GM13976 (cell line): ENCODE measurements around the gene PCDH19.

Experiments used
- DNase-seq: peaks from one replicate; pipeline ENCODE4 v3.0.0; 2012; ENCODE audit warnings: low spot score
- in situ Hi-C: fragments of 300-500 bp; cut with MboI; formaldehyde crosslinking; loops from one replicate; pipeline ENCODE4 v1.12.0; 2022; ENCODE audit warnings: low sequenced_read_pairs, mixed read lengths, inconsistent platforms; ENCODE audit not compliant: unreplicated experiment
- TF ChIP-seq, protein P1 (sequence below): IDR thresholded peaks from 2 replicates; pipeline ENCODE4 v1.5.1; 2012; ENCODE audit warnings: borderline replicate concordance, mild to moderate bottlenecking; ENCODE audit not compliant: insufficient read depth; ENCODE audit errors: extremely low read depth, missing control alignments, control extremely low read depth

Gene PCDH19

DNA sequence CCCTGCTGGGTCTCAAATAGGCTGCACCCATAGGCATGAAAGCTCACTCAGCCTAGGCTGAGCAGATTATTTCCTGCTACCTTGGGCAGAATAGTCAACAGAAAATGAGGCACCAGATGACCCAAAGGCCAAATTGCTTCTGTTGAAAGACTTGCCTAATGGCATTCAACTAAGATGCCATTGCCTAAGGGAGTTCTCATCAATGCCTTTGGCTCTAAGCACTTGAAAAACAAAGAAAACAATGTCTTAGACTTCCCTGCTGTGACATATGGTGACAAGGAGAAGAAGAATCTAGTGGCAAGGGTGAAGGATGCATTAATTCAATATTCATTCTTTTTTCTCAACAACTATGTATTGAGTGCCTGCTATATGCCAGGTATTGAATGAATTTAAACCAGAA, 25.7 kb upstream of the PCDH19 start:
- in situ Hi-C loops, result no loop called here
- TF ChIP-seq, protein P1, sequence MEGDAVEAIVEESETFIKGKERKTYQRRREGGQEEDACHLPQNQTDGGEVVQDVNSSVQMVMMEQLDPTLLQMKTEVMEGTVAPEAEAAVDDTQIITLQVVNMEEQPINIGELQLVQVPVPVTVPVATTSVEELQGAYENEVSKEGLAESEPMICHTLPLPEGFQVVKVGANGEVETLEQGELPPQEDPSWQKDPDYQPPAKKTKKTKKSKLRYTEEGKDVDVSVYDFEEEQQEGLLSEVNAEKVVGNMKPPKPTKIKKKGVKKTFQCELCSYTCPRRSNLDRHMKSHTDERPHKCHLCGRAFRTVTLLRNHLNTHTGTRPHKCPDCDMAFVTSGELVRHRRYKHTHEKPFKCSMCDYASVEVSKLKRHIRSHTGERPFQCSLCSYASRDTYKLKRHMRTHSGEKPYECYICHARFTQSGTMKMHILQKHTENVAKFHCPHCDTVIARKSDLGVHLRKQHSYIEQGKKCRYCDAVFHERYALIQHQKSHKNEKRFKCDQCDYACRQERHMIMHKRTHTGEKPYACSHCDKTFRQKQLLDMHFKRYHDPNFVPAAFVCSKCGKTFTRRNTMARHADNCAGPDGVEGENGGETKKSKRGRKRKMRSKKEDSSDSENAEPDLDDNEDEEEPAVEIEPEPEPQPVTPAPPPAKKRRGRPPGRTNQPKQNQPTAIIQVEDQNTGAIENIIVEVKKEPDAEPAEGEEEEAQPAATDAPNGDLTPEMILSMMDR, result no peak
- DNase-seq, result no peak

DNA sequence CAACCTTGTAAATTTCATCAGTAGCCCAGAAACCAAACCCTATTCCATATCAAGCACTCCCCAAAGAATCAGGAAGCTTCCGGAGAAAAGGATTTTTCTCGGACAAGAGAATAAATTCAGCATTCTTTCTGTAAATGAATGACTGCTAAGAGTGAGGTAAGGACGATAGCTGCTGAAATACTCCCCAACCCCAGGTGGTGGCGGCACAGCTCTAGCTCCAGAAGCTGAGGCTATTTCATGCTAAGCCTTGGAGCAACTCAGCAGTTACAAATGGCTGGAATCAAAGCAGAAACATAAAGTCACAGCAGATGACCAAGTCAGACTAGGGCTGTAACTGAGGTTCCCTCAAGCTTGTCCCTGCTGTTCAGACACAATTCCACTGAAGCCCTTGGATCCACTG, 13.9 kb upstream of the PCDH19 start:
- TF ChIP-seq, protein P1, result no peak
- DNase-seq, result no peak
- in situ Hi-C loops, result no loop called here

DNA sequence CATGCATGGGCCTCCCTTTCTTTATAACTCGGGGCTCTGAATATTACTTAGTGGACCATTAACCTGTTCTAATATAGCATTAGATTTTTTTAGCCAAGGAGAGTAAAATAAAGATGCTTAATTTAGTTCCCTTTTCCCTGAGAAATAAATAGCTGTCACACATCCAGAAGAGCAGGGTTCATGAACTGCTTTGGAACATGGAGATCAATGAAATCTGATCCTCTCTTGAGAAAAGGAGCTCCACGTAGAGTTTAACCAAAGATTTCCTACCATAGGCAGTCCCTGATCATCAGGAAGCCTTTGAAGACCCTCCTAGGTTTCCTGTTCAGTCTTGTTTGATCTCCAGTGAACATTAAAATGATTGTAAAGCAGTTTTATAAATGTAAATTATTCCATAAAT, 8.5 kb upstream of the PCDH19 start:
- TF ChIP-seq, protein P1, result no peak
- no peak for DNase-seq
- in situ Hi-C loops, result no loop called here

DNA sequence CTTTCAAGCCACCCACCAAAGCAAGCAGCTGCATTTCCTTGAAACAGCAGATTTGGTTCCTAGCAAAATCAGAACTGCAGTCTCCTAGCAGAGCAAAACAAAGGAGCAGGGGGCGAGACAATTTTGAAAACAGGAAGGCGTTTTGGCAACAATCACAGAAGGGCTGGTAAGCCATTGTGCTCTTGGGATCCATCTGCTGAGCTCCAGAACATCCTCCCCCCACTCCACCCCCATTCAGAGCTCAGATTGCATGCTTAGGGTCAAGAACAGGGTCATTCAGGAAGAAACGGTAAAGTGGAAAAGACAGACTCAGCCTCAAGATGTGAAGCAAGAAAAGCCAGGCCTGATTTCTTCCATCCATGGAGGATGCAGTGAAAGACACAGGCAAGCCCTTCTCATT, 7.6 kb upstream of the PCDH19 start:
- TF ChIP-seq, protein P1, result no peak
- in situ Hi-C loops, result no loop called here
- DNase-seq, result no peak

- TF ChIP-seq, protein P1, result peak; percentile 17
- DNase-seq, result peak; percentile 47
- in situ Hi-C loops, result no loop called here
These were observed 3.2 kb upstream of the PCDH19 start for GRCh38 chrX:100413229-100413628.

- TF ChIP-seq, protein P1, result no peak
- in situ Hi-C loops, result no loop called here
- DNase-seq, result peak; percentile 8
These were observed 2.0 kb upstream of the PCDH19 start for GRCh38 chrX:100411802-100412715.
